ENCODE results near the gene VKORC1L1.

VKORC1L1 gene

DNA sequence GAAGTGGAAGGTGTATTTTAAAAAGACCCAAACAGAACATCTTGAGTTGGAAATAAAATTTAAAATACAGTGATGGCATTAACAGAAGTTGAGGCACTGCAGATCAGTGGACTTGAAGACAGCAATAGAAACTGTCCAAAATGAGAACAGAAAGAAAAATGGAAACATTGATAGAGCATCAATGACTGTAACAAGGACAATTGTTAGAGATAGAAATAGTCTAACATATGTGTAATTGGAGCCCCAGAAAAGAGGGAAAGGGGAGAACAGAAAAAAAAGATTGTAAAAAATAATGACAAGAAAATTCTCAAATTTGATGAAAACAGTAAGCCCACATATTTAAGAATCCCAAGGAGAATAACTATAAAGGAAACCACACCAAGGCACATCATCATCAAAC lies 29.4 kb downstream of the VKORC1L1 start:
- ChIA-PET POLR2A (no interaction called here), CTCF (no interaction called here)
- no peak for DNase-seq (ENCODE audit: extremely low spot score)

DNA sequence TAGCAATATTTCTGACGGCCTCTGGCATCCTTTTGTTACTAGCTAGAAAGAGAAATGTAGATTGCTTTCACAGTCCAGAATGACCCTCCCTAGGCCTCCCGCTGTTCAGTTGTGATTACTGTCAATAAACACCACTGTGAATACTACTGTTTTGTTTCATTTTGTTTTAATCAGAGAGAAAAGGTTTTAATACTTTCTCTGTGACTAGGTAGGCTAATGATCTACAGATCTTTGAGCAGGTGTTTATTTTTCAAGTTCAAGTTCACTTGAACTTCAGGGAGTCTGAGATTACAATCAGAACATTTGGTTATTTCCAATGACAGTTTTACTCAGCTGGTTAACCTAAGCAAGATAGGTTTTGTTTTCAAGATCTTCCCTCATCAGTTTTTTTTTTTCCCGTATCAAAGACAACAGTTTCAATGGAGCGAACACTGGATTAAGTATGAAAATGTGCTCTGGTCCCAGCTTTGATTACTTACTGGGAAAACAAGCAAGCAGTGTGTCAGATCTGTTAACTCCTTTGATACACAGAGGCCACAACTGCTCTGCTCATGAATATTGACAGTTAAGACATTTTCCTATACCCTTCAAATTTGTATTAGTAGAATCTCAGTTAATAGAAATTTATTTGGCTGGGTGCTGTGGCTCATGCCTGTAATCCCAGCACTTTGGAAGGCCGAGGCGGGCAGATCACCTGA lies 34.8 kb downstream of the VKORC1L1 start:
- POLR2A ChIA-PET: no interaction called here
- DNase-seq (ENCODE audit: extremely low spot score): no peak
- TF ChIP-seq SP1 (IDR thresholded peaks at IDR 0.05) (no peak), BHLHE40 (IDR thresholded peaks at IDR 0.05; ENCODE audit: borderline replicate concordance) (no peak), NFRKB (IDR thresholded peaks at IDR 0.05) (no peak), L3MBTL2 (conservative IDR thresholded peaks at IDR 0.05) (no peak)
- CTCF ChIA-PET: no interaction called here

More for the DNA sequence above, 29.4 kb downstream of the VKORC1L1 start:
- no peak for TF ChIP-seq BHLHE40 (IDR thresholded peaks at IDR 0.05; ENCODE audit: borderline replicate concordance)
- no peak for TF ChIP-seq FOXK2 (IDR thresholded peaks at IDR 0.05)
- TF ChIP-seq L3MBTL2 (conservative IDR thresholded peaks at IDR 0.05): no peak
- no peak for TF ChIP-seq SUZ12 (IDR thresholded peaks at IDR 0.05)
- no peak for TF ChIP-seq HDGF (IDR thresholded peaks at IDR 0.05; ENCODE audit: borderline replicate concordance)
- TF ChIP-seq CTBP1 (IDR thresholded peaks at IDR 0.05; ENCODE audit: borderline replicate concordance): no peak

DNA sequence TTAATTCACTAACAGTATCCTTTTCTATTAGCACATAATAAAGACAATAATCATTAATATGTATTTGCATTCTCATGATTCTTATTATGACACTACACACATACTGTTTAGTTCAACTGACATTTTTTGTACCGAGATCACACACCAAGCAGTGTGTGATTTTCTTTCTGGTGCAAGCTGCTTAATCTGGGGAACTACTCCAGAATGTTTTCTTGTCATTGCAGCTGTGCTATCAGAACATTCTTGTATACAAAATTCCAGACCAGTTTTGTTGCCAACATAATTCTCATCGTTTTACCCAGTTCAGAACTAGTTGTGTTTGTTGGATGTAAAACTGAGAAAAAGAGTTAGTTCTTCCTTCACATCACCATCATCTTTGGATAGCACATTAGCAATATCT lies 37.4 kb downstream of the VKORC1L1 start:
- POLR2A ChIA-PET: no interaction called here
- TF ChIP-seq ZNF384 (IDR thresholded peaks at IDR 0.05) (no peak), CTBP1 (IDR thresholded peaks at IDR 0.05; ENCODE audit: borderline replicate concordance) (no peak), L3MBTL2 (conservative IDR thresholded peaks at IDR 0.05) (no peak), FOXM1 (IDR thresholded peaks at IDR 0.05; ENCODE audit: borderline replicate concordance) (no peak), BHLHE40 (IDR thresholded peaks at IDR 0.05; ENCODE audit: borderline replicate concordance) (no peak), ELF4 (IDR thresholded peaks at IDR 0.05) (no peak), TARDBP (IDR thresholded peaks at IDR 0.05) (no peak), HDGF (IDR thresholded peaks at IDR 0.05; ENCODE audit: borderline replicate concordance) (no peak), NFRKB (IDR thresholded peaks at IDR 0.05) (no peak), ARNT (IDR thresholded peaks at IDR 0.05) (no peak), SP1 (IDR thresholded peaks at IDR 0.05) (no peak), LEF1 (IDR thresholded peaks at IDR 0.05; ENCODE audit: borderline replicate concordance) (no peak), FOXA1 (IDR thresholded peaks at IDR 0.05) (no peak), SUZ12 (IDR thresholded peaks at IDR 0.05) (no peak), FOXK2 (IDR thresholded peaks at IDR 0.05) (no peak)
- TF ChIP-seq, protein P1, sequence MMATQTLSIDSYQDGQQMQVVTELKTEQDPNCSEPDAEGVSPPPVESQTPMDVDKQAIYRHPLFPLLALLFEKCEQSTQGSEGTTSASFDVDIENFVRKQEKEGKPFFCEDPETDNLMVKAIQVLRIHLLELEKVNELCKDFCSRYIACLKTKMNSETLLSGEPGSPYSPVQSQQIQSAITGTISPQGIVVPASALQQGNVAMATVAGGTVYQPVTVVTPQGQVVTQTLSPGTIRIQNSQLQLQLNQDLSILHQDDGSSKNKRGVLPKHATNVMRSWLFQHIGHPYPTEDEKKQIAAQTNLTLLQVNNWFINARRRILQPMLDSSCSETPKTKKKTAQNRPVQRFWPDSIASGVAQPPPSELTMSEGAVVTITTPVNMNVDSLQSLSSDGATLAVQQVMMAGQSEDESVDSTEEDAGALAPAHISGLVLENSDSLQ (IDR thresholded peaks at IDR 0.05): no peak
- CTCF ChIA-PET: no interaction called here
- DNase-seq (ENCODE audit: extremely low spot score): no peak

DNA sequence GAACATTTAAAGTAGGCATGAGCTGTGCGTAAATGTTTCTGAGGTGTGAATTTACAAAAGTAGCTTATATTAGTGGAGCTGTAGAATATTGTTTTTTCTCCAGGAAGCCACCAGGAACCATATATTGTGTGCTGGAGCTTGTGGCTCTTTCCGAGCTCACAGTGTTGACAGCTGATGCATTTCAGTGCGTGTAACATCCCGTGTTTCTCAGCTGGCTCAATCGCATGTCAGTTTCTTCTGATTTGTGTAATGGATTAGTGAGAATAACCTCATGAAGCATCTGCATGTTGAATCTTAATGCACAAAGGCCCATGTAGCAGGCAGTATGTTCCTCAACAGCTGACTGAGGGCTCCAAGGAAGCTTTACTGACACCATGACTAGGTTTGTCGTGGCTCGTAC lies 39.4 kb downstream of the VKORC1L1 start:
- ChIA-PET CTCF (no interaction called here), POLR2A (no interaction called here)
- no peak for DNase-seq (ENCODE audit: extremely low spot score)
- TF ChIP-seq BHLHE40 (IDR thresholded peaks at IDR 0.05; ENCODE audit: borderline replicate concordance): no peak

DNA sequence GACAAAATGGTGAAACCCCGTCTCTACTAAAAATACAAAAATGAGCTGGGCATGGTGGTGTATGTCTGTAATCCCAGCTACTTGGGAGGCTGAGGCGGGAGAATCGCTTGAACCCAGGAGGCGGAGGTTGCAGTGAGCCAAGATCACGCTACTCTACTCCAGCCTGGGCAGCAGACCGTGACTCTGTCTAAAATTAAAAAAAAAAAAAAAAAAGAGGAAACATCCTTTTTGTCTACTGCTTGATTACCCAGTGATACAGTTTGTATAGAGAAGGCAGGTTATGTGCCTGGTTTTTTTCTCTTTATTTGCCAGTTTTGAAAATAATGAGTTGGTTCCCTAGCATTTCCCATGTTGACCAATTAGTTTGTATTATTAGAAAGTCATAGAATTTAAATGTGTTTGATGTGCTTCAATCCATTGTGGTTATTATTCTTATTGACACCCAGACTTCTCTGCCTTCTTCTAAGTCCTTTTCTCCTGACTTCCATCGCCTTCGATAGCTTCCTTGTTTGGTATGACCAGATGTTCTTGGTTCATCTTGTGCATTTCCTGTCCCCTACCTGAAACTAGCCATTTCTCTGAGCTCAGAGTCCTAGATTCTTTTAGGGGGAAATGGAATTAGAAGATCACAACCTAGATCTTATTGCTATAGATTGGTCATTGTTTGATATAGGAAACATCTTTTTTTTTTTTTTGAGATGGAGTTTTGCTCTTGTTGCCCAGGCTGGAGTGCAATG lies 43.2 kb downstream of the VKORC1L1 start:
- DNase-seq (ENCODE audit: extremely low spot score): no peak
- CTCF ChIA-PET: no interaction called here

DNA sequence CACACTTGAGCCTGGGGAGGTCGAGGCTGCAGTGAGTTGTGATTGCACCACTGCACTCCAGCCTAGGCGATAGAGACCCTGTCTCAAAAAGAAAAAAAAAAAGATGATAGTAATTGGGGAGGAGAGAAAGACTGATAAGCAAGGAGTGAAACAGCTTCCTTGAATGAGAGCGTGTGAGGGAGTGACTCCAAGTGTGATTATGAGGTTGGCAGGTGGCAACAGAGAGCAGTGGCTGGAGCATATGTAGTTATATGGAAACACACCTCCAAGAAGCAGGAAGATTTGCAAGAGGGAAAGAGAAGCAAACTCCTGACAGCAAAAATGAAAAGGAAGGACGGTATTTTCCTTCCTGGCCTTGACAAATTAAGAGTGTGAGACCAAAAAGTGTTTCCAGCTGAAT lies 50.4 kb downstream of the VKORC1L1 start:
- DNase-seq (ENCODE audit: extremely low spot score): no peak
- POLR2A ChIA-PET: no interaction called here
- TF ChIP-seq NFRKB (IDR thresholded peaks at IDR 0.05) (no peak), LEF1 (IDR thresholded peaks at IDR 0.05; ENCODE audit: borderline replicate concordance) (no peak)
- TF ChIP-seq, protein P1 (IDR thresholded peaks at IDR 0.05): no peak
- CTCF ChIA-PET: no interaction called here

More for the DNA sequence above, 43.2 kb downstream of the VKORC1L1 start:
- POLR2A ChIA-PET: no interaction called here
- TF ChIP-seq SUZ12 (IDR thresholded peaks at IDR 0.05): no peak
- no peak for TF ChIP-seq CTBP1 (IDR thresholded peaks at IDR 0.05; ENCODE audit: borderline replicate concordance)
- TF ChIP-seq LEF1 (IDR thresholded peaks at IDR 0.05; ENCODE audit: borderline replicate concordance): no peak

DNA sequence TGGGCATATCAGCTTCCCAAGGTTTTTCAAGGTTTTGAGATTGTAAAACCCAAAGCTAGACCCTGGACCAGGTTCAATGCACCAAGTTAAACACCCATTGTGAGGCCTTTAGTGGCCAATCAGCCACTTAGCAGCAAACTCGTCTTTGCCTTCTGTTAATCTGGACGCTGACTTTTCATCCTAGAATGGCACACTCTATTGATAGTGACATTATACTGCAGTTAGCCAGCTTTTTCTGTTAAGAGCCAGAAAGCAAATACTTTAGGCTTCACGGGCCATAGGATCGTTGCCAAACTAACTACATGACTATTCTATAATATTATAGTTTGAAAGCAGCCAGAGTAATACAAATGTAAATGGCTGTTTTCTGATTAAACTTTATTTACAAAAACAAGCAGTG lies 51.3 kb downstream of the VKORC1L1 start:
- POLR2A ChIA-PET: no interaction called here
- DNase-seq (ENCODE audit: extremely low spot score): no peak
- CTCF ChIA-PET: no interaction called here

DNA sequence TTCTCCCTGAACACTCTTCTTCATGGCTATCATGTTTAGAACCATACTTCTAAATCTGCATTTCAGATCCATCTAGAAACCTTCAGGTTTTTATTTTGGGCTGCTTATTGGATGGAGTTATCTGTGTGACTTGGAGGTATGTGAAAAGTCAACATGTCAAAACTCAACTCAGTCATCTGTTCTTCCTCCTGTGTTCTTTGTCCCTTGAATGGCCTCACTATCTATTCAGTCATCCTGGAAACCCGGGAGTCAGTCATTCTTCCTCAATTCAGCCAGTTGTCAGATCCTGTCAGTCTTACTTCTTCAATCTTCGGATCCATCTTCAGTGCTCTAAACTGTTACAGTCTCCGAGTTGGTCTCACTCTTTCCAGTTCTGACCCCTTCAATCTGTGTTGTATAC lies 52.2 kb downstream of the VKORC1L1 start:
- ChIA-PET CTCF (no interaction called here), POLR2A (no interaction called here)
- TF ChIP-seq HDGF (IDR thresholded peaks at IDR 0.05; ENCODE audit: borderline replicate concordance) (no peak), CTBP1 (IDR thresholded peaks at IDR 0.05; ENCODE audit: borderline replicate concordance) (no peak), FOXA1 (IDR thresholded peaks at IDR 0.05) (no peak), SUZ12 (IDR thresholded peaks at IDR 0.05) (no peak), TARDBP (IDR thresholded peaks at IDR 0.05) (no peak), BHLHE40 (IDR thresholded peaks at IDR 0.05; ENCODE audit: borderline replicate concordance) (no peak), LEF1 (IDR thresholded peaks at IDR 0.05; ENCODE audit: borderline replicate concordance) (no peak), ELF4 (IDR thresholded peaks at IDR 0.05) (no peak), FOXK2 (IDR thresholded peaks at IDR 0.05) (no peak)
- TF ChIP-seq, protein P1 (IDR thresholded peaks at IDR 0.05): no peak
- DNase-seq (ENCODE audit: extremely low spot score): no peak

More for the DNA sequence above, 51.3 kb downstream of the VKORC1L1 start:
- TF ChIP-seq FOXA1 (IDR thresholded peaks at IDR 0.05): no peak
- no peak for TF ChIP-seq CTBP1 (IDR thresholded peaks at IDR 0.05; ENCODE audit: borderline replicate concordance)
- no peak for TF ChIP-seq TARDBP (IDR thresholded peaks at IDR 0.05)
- no peak for TF ChIP-seq L3MBTL2 (conservative IDR thresholded peaks at IDR 0.05)
- no peak for TF ChIP-seq ARNT (IDR thresholded peaks at IDR 0.05)
- no peak for TF ChIP-seq SP1 (IDR thresholded peaks at IDR 0.05)

Data from HEK293T (cell line).